H1 (cell line): ENCODE measurements around the gene KCNK2. TPM values are rescaled to one million over a fixed set of nuclear protein-coding genes. Genes with fewer than 3 reads are reported as not detected.

ENCODE experiments used
- CTCF ChIA-PET: fragments of 300-600 bp; sonication (Branson Sonifier 250); formaldehyde crosslinking; loops from one replicate; lab custom pipeline; 2021; ENCODE audit not compliant: partially characterized antibody; lab: Charles Lee
- POLR2A ChIA-PET: fragments of 300-600 bp; sonication (Branson Sonifier 250); formaldehyde crosslinking; loops from one replicate; lab custom pipeline; 2021; ENCODE audit warnings: inconsistent platforms; ENCODE audit not compliant: partially characterized antibody; lab: Charles Lee
- DNase-seq, 2 experiments: peaks; one replicate each; pipeline versions ENCODE4 v3.0.0 to v3.0.0-alpha.2; 2010 to 2022; ENCODE audit warnings: low spot score in 2 of 2, low read depth in 1 of 2, mixed read lengths in 1 of 2
- FAIRE-seq: peaks from 2 replicates; lab custom pipeline; 2011; peaks lifted over from hg19 to GRCh38; lab: Jason Lieb, UNC
- H2AFZ ChIP-seq: 2 replicates; pipeline ENCODE4 v1.8.1; 2012; ENCODE audit warnings: low read length, inconsistent platforms
- H2AK5ac ChIP-seq: 2 replicates; pipeline ENCODE4 v1.6.1; 2013; ENCODE audit warnings: low read depth, low read length
- H2BK120ac ChIP-seq: replicated peaks from 2 replicates; pipeline ENCODE3; 2013; ENCODE audit warnings: low read depth, low read length, inconsistent platforms
- H2BK12ac ChIP-seq: 2 replicates; pipeline ENCODE4 v1.6.1; 2013; ENCODE audit warnings: low read depth, low read length
- H2BK15ac ChIP-seq: 2 replicates; pipeline ENCODE4 v1.6.1; 2013; ENCODE audit warnings: low read length
- H2BK20ac ChIP-seq: 2 replicates; pipeline ENCODE4 v1.6.1; 2013; ENCODE audit warnings: low read length
- H2BK5ac ChIP-seq: 2 replicates; pipeline ENCODE4 v1.6.1; 2013; ENCODE audit warnings: low read depth, low read length
- H3K14ac ChIP-seq: 2 replicates; pipeline ENCODE4 v1.6.1; 2013; ENCODE audit warnings: inconsistent platforms; ENCODE audit not compliant: insufficient read length
- H3K18ac ChIP-seq: 2 replicates; pipeline ENCODE4 v1.6.1; 2013; ENCODE audit warnings: low read length; ENCODE audit errors: extremely low read depth
- H3K23ac ChIP-seq: 2 replicates; pipeline ENCODE4 v1.6.1; 2013; ENCODE audit warnings: inconsistent platforms; ENCODE audit not compliant: insufficient read length
- H3K23me2 ChIP-seq: 2 replicates; pipeline ENCODE4 v1.6.1; 2013; ENCODE audit warnings: low read depth, low read length
- H3K27ac ChIP-seq: 2 replicates; pipeline ENCODE4 v1.6.1; 2011; ENCODE audit warnings: low read depth, low read length, inconsistent platforms
- H3K27me3 ChIP-seq, 4 experiments: replicated peaks in 1 of 4; 1 replicate in 1 of 4; 2 replicates in 3 of 4; pipeline versions ENCODE4 v1.6.1 to v1.8.1; 2011 to 2013; ENCODE audit warnings: low read length in 3 of 4, mild to moderate bottlenecking in 3 of 4, inconsistent platforms in 2 of 4, mixed read lengths in 2 of 4, moderate library complexity in 1 of 4; ENCODE audit not compliant: control insufficient read depth in 3 of 4, insufficient read depth in 3 of 4; ENCODE audit errors: extremely low read depth in 1 of 4
- H3K36me3 ChIP-seq, 4 experiments: 2 replicates each; pipeline versions ENCODE4 v1.6.1 to v1.8.1; 2011 to 2013; ENCODE audit warnings: mild to moderate bottlenecking in 4 of 4, low read length in 3 of 4, moderate library complexity in 2 of 4, control low read depth in 1 of 4, inconsistent platforms in 1 of 4; ENCODE audit not compliant: insufficient read depth in 4 of 4, control insufficient read depth in 2 of 4
- H3K4ac ChIP-seq: replicated peaks from 2 replicates; pipeline ENCODE3; 2013; ENCODE audit warnings: low read length, low read depth, mixed read lengths, inconsistent platforms; ENCODE audit not compliant: insufficient read length
- H3K4me1 ChIP-seq, 4 experiments: replicated peaks in 1 of 4; 1 replicate in 1 of 4; 2 replicates in 3 of 4; pipeline versions ENCODE4 v1.6.1 to v1.8.1; 2011 to 2013; ENCODE audit warnings: low read length in 3 of 4, inconsistent platforms in 2 of 4, mixed read lengths in 1 of 4; ENCODE audit not compliant: insufficient read depth in 4 of 4, control insufficient read depth in 3 of 4
- H3K4me2 ChIP-seq, 2 experiments: 2 replicates each; pipeline versions ENCODE4 v1.6.1 to v1.8.1; 2011 to 2013; ENCODE audit warnings: low read depth in 2 of 2, low read length in 2 of 2, control low read depth in 1 of 2, inconsistent platforms in 1 of 2, mild to moderate bottlenecking in 1 of 2; ENCODE audit not compliant: insufficient read depth in 1 of 2
- H3K4me3 ChIP-seq, 4 experiments: fragments of 200-600, 300-600 bp in 1 of 4; sonication (generic), shearing (Covaris generic), sonication (Bioruptor Twin) in 1 of 4; 2 replicates each; pipeline versions ENCODE4 v1.5.1 to v1.8.1; 2011 to 2016; ENCODE audit warnings: low read length in 4 of 4, low read depth in 3 of 4, control low read depth in 2 of 4, inconsistent platforms in 2 of 4, mild to moderate bottlenecking in 2 of 4, mixed read lengths in 1 of 4, moderate library complexity in 1 of 4; ENCODE audit not compliant: insufficient read depth in 2 of 4; ENCODE audit errors: extremely low read depth in 1 of 4
- H3K56ac ChIP-seq: replicated peaks from 2 replicates; pipeline ENCODE3; 2013; ENCODE audit warnings: low read depth, mild to moderate bottlenecking, mixed read lengths, low read length, inconsistent platforms; ENCODE audit not compliant: insufficient read length
- H3K79me1 ChIP-seq: 2 replicates; pipeline ENCODE4 v1.6.1; 2013; ENCODE audit warnings: low read depth, low read length, control low read depth
- H3K79me2 ChIP-seq, 2 experiments: 2 replicates each; pipeline versions ENCODE4 v1.6.1 to v1.8.1; 2012 to 2013; ENCODE audit warnings: low read length in 2 of 2, mild to moderate bottlenecking in 2 of 2, inconsistent platforms in 1 of 2; ENCODE audit not compliant: insufficient read depth in 2 of 2, control insufficient read depth in 1 of 2
- H3K9ac ChIP-seq, 4 experiments: replicated peaks in 1 of 4; 1 replicate in 1 of 4; 2 replicates in 3 of 4; pipeline versions ENCODE4 v1.6.1 to v1.8.1; 2011 to 2013; ENCODE audit warnings: low read depth in 3 of 4, low read length in 3 of 4, control low read depth in 2 of 4, mild to moderate bottlenecking in 2 of 4, moderate library complexity in 2 of 4, inconsistent platforms in 1 of 4; ENCODE audit errors: extremely low read depth in 1 of 4
- H3K9me3 ChIP-seq, 2 experiments: 2 replicates each; pipeline versions ENCODE4 v1.6.1 to v1.8.1; 2012 to 2013; ENCODE audit warnings: mild to moderate bottlenecking in 2 of 2, moderate library complexity in 2 of 2, control low read depth in 1 of 2, inconsistent platforms in 1 of 2, low read depth in 1 of 2, low read length in 1 of 2, mixed read lengths in 1 of 2; ENCODE audit not compliant: insufficient read depth in 2 of 2
- H4K20me1 ChIP-seq, 2 experiments: replicated peaks in 1 of 2; 2 replicates each; pipeline versions ENCODE3 to v1.8.1; 2011 to 2013; ENCODE audit warnings: inconsistent platforms in 2 of 2, low read length in 2 of 2, mild to moderate bottlenecking in 1 of 2; ENCODE audit not compliant: insufficient read depth in 2 of 2, control insufficient read depth in 1 of 2
- H4K5ac ChIP-seq: 2 replicates; pipeline ENCODE4 v1.6.1; 2013; ENCODE audit warnings: low read length, low read depth, mixed read lengths, inconsistent platforms; ENCODE audit not compliant: insufficient read length
- H4K8ac ChIP-seq: 2 replicates; pipeline ENCODE4 v1.8.0; 2013; ENCODE audit warnings: mild to moderate bottlenecking, moderate library complexity, low read length, inconsistent platforms; ENCODE audit not compliant: insufficient read depth; ENCODE audit errors: extremely low read depth
- H4K91ac ChIP-seq: replicated peaks from 2 replicates; pipeline ENCODE3; 2013; ENCODE audit warnings: low read length, mixed read lengths, inconsistent platforms; ENCODE audit not compliant: insufficient read length
- EGR1 ChIP-seq: IDR thresholded peaks from 2 replicates; pipeline ENCODE4 v1.6.1; 2011; ENCODE audit warnings: low read depth, low read length, borderline replicate concordance
- EP300 ChIP-seq, 2 experiments: IDR thresholded peaks; 1 replicate in 1 of 2; 2 replicates in 1 of 2; pipeline ENCODE4 v1.6.1; 2011 to 2012; ENCODE audit warnings: low read depth in 2 of 2, low read length in 2 of 2, mild to moderate bottlenecking in 2 of 2, borderline replicate concordance in 1 of 2, inconsistent platforms in 1 of 2, moderate library complexity in 1 of 2
- KDM1A ChIP-seq: fragments of 200-600, 300-600 bp; sonication (generic); IDR thresholded peaks from 2 replicates; pipeline ENCODE4 v1.7.1; 2016; ENCODE audit warnings: mild to moderate bottlenecking, low read length, borderline replicate concordance
- KDM4A ChIP-seq: IDR thresholded peaks from one replicate; pipeline ENCODE4 v1.7.1; 2012; ENCODE audit warnings: low read depth, mild to moderate bottlenecking, moderate library complexity, low read length, inconsistent platforms; ENCODE audit not compliant: severe bottlenecking
- RBBP5 ChIP-seq: IDR thresholded peaks from 2 replicates; pipeline ENCODE4 v1.7.1; 2012; ENCODE audit warnings: low read depth, mild to moderate bottlenecking, inconsistent platforms, low read length, moderate library complexity, borderline replicate concordance
- SIRT6 ChIP-seq: IDR thresholded peaks from one replicate; pipeline ENCODE4 v1.7.1; 2012; ENCODE audit warnings: low read length, inconsistent platforms
- WGBS, 2 experiments: shearing (Covaris generic) in 1 of 2; methylation state at CpG; one replicate each; pipeline versions ENCODE4 v1.1.6 to v1.1.7; 2013 to 2015; ENCODE audit warnings: low lambda C conversion rate in 2 of 2, mixed read lengths in 2 of 2, inconsistent platforms in 1 of 2, low coverage in 1 of 2, missing lambda C conversion rate in 1 of 2; ENCODE audit not compliant: insufficient replicate concordance in 2 of 2, insufficient coverage in 1 of 2, insufficient read length in 1 of 2; ENCODE audit errors: extremely low coverage in 1 of 2, missing lambda C conversion rate in 1 of 2; 5-methylcytosine and 5-hydroxymethylcytosine counted together
- long read RNA-seq, 2 experiments: library from RNA in 1 of 2; library from capped mRNA in 1 of 2; stranded (forward); transcript quantifications; one replicate each; pipeline ENCODE4 v2.0.0, GENCODE V29; 2021; ENCODE audit warnings: inconsistent platforms in 1 of 2
- polyA minus RNA-seq, 3 experiments: library from RNA; depleted of rRNA, polyadenylated mRNA; stranded (reverse); fragments of >200 nt; gene quantifications; 1 replicate in 2 of 3; 2 replicates in 1 of 3; pipeline ENCODE4 v1.2.3, GENCODE V29; 2011
- polyA plus RNA-seq, 7 experiments: library from polyadenylated mRNA; depleted of rRNA in 3 of 7; stranded (reverse) in 5 of 7; unstranded in 2 of 7; fragments of >200 nt in 5 of 7; fragments of 200-250 nt in 2 of 7; gene quantifications; 1 replicate in 5 of 7; 2 replicates in 1 of 7; 4 replicates in 1 of 7; pipeline versions ENCODE4 v1.2.1 to v1.2.3, GENCODE V29; 2011 to 2013; ENCODE audit warnings: missing spikeins in 2 of 7, mixed read lengths in 2 of 7
- total RNA-seq: library from RNA; stranded (reverse); fragmentation: NEBNext Ultra II Directional; extraction: Animal tissue kit (Norgen Biotek cat#: 25700); gene quantifications from 2 replicates; pipeline ENCODE4 v1.2.1, GENCODE V29; 2021

Gene KCNK2, protein sequence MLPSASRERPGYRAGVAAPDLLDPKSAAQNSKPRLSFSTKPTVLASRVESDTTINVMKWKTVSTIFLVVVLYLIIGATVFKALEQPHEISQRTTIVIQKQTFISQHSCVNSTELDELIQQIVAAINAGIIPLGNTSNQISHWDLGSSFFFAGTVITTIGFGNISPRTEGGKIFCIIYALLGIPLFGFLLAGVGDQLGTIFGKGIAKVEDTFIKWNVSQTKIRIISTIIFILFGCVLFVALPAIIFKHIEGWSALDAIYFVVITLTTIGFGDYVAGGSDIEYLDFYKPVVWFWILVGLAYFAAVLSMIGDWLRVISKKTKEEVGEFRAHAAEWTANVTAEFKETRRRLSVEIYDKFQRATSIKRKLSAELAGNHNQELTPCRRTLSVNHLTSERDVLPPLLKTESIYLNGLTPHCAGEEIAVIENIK
- 0.73 and 1.2 TPM in 2 replicates for total RNA-seq
- 0.22 and 0.59 TPM in 2 replicates for polyA plus RNA-seq (2011; rRNA removed)
- polyA plus RNA-seq (2011; cell fraction: cytosol; rRNA removed), result 0.41 TPM
- 0.44 TPM for polyA plus RNA-seq (2011; cell fraction: nucleus; rRNA removed)
- polyA plus RNA-seq (2012, experiment 1 of 2), result 0.56 to 1.1 TPM (median 0.76 TPM) in 4 replicates
- 0.18 TPM for polyA plus RNA-seq (2012, experiment 2 of 2)
- 0.59 TPM for polyA plus RNA-seq (2013, experiment 1 of 2)
- polyA plus RNA-seq (2013, experiment 2 of 2), result 0.50 TPM
- 1.2 and 4.0 TPM in 2 replicates for polyA minus RNA-seq (2011; rRNA and poly(A)+ RNA removed)
- polyA minus RNA-seq (2011; cell fraction: cytosol; rRNA and poly(A)+ RNA removed), result not detected
- 0.60 TPM for polyA minus RNA-seq (2011; cell fraction: nucleus; rRNA and poly(A)+ RNA removed)
- long read RNA-seq, experiment 1, result 0 reads
- long read RNA-seq, experiment 2, result 0 reads

DNA sequence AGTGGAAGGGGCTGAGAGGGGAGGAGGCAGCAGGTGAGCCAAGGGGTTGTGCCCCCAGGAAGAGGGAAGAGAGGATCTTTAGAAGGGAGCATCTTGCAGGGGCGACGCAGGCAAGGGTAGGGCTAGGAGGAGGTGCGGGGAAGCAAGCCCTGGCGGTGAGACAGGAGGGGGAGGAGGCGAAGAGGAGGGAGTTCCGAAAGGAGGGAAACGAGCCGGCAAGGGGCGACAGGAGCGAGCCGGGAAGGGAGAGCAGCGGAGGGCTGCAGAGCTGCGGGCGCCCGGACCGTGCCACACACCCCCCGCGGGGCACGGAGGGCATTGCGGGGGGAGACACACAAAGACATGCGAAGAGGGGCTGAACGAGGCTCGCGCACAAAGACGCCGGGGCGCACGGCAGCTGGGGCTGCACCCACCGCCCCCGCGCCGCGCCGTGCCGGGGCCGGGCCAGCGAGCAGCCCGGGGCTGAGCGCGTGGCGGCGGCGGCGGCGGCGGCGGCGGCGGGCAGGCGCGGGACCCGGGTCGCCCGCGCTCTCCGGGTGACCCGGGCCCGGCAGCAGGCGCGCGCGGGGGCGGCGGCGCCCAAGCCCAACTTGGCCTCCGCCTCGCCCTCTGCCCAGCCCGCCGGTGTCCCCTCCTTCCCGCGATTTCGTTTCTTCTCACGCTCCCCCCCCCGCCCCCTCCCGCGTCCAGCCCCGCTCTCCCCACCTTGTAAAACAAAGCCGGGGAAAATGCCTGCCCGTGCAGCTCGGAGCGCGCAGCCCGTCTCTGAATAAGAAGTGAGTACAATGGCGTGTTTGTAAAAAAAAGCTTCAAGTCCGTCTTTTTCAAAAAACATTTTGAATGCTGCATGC lies at the start of gene KCNK2:
KCNK2 (plus strand) TSS at position 206 of the 851 bp plus-strand sequence. CDS start 649 bp downstream, outside the sequence.
- Histone ChIP-seq H2BK120ac (no peak within 1 kb of the TSS), H3K79me1 (no peaks in the 10 kb centered on the region), H3K27ac (no peak within 1 kb of the TSS), H2AFZ (peak within 1 kb of the TSS; percentile 91; the same call in 1 of the 2 replicates), H3K23me2 (peaks cover 18% of the 10 kb centered on the region), H2BK15ac (no peak within 1 kb of the TSS), H3K4me2 (peak within 1 kb of the TSS; percentile 91 to 96), H4K8ac (peak within 1 kb of the TSS; percentile 36), H2BK20ac (no peak within 1 kb of the TSS), H3K36me3 (no peaks in the 10 kb centered on the region), H3K79me2 (no peaks in the 10 kb centered on the region), H3K27me3 (peaks cover 26 to 65% (median 49%) of the 10 kb centered on the region in 4 experiments), H4K20me1 (peaks cover 0 to 3% of the 10 kb centered on the region in 2 experiments), H2AK5ac (no peak within 1 kb of the TSS), H3K9me3 (no peaks in the 10 kb centered on the region), H2BK12ac (no peak within 1 kb of the TSS), H3K4me1 (peaks cover 0 to 9% (median 0%) of the 10 kb centered on the region in 4 experiments; a peak in 3 of 7 replicates), H2BK5ac (no peak within 1 kb of the TSS), H3K56ac (no peak within 1 kb of the TSS), H3K14ac (no peak within 1 kb of the TSS), H4K91ac (no peak within 1 kb of the TSS), H3K18ac (peak within 1 kb of the TSS; percentile 60; the same call in 1 of the 2 replicates), H3K4ac (no peak within 1 kb of the TSS), H3K4me3 (peak within 1 kb of the TSS; percentile 44 to 69 (median 46)), H3K23ac (no peak within 1 kb of the TSS), H4K5ac (no peak within 1 kb of the TSS), H3K9ac (no peak within 1 kb of the TSS)
- DNase-seq, result peak in 1 of 2 experiments; percentile 70
- WGBS, 2 experiments, result 2% methylated on average over 24 of the region's 85 CpGs; no CpG with 5 or more reads in 1 of the 2 experiments
- ChIA-PET CTCF (interaction anchor here (1.0 kb wide), 1 partner anchor 130 kb away, joined by 3 read pairs; no protein-coding TSS in a partner anchor), POLR2A (interaction anchor here (0.5 to 1.4 kb wide), 4 partner anchors 116 to 1519 kb away, joined by 3 read pairs; partner anchors contain the start of gene KCTD3)
- FAIRE-seq, result no peak
- TF ChIP-seq RBBP5 (peak; percentile 74; the same call in 1 of the 2 replicates), EGR1 (peak; percentile 39; the same call in 1 of the 2 replicates), EP300 (IDR thresholded peaks at IDR 0.05; ENCODE audit: borderline replicate concordance in 1 of 2, low read depth in 2 of 2, low read length in 2 of 2) (no peak), SIRT6 (no peak), KDM4A (peak; percentile 85), KDM1A (0 out of 2 replicates have a peak, but pooled peaks have one; percentile 33)
